HCEC 1CT (cell line): ENCODE measurements around the gene NOVA1.
A peak's percentile ranks its signal among the peaks of the same experiment; 100 is the strongest.

Experiments
- DNase-seq: peaks from one replicate; pipeline ENCODE4 v3.0.0-alpha.2; 2017

The NOVA1 gene

DNA sequence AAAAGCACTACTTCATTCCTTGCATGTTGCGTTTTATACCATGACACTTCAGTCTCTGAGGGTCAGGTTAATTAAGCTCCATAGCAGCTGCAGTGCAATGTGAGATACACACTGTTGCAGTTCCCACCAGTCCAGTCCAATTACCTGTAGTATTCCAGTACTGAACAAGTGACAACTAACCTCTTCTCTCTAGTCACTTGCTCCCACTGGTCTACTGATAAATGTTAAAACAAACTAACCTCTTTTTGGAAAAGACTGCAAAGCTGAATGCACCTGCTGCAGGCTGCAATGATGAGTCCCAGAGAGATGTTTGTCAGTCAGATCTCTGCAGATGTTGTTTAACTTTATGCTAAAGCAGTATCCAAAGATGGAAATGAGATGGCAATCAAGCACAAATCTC, 7.9 kb downstream of the NOVA1 start:
- no peak for DNase-seq

DNA sequence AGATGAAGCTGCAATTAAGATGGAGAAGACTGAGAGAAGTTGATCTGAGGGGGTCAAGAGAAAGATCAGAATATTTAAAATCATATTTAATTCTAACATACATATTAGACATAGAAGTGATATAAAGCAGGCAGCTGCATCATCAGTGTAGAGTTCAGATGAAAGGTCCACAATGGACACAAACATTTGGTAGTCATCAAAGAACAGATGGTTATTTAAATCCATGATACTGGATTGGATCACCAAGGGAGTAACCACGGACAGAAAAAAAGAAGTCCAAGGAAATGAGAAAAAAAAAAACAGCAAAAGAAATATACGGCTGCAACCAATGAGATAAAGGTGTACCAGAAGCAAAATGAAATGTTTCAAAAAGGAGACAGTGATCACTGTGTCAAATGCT, 20.1 kb downstream of the NOVA1 start:
- DNase-seq = no peak

DNA sequence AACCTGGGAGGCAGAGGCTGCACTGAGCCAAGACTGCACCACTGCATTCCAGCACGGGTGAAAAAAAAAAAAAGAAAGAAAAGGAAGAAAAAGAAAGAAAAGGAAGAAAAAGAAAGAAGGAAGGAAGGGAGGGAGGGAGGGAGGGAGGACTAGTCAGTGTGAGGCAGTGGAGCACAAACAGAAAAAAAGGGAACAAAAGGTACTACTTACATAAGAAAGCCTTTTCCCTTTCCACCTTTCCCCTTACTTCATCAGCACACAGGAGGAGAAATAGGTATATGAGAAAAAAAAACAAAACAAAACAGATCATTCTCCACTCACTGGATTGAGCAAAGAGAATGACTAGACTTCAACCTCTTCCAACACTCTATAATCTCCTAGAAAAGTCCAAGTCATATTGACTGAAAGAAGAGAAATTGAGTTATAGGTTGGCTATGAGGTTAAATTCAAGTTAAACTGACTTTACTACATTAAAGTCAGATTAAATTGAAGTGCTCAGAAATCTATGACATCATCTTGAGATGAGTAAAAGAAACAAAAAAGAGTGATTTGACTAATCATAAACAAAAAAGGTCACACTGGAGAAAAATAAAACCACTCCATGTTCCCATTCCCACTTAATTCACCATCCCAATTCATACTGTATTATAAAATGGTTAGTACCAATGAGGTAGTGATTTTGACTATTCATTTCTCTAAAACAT, 43.6 kb downstream of the NOVA1 start:
- DNase-seq = no peak

DNA sequence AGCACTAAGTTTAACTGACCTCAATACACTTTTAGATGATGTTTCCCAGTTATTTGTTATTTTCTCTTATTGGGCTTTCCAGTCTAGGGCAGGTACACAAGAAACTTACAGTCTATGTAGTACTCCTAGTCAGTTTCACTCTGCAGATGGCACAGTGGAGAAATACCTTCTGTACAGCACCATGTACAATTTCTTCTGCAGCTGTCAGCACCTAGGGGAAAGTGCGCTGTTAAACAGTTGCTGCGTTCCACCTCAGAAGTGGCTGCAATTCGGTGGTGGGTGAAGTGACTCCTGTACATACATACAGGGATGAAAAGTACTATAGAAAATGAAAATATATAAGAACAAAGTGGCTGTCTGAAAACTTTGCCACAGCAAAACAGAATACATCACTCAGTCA, 48.3 kb downstream of the NOVA1 start:
- no peak for DNase-seq

DNA sequence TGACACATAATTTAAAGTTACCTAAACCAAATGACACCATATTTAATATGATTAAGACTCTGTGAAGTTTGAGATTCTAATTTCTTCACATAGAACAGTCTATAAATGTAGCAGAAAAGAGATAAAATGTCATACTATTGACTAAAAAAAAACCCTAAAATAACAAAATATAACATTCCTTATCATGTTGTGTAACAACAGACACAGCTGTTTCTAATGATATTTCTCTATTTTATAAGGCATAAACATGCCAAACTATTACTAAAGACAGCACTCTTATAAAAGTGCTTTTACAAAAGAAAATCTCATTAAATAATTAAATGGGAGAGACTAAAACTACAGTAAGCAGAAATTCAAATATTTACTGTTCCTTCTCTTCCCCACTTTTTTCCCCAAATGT, 49.4 kb downstream of the NOVA1 start:
- DNase-seq = no peak

DNA sequence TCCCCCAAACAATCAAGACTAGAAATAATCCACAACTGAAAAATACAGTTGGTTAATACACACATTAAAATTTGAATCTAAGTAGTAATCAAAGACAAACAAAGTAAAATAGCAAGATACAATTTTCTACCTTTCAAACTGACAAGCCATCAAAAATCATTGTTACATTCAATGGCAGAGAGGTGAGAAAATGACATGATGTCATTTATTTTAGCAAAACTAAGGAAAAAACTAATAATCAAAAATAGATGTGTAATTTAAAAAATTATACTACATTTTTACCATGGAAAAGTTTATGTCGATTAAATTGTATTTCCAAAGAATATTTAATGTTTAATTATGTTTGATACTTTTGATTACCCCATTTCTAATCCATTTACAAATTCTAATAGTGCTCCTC, 59.7 kb downstream of the NOVA1 start:
- no peak for DNase-seq

DNA sequence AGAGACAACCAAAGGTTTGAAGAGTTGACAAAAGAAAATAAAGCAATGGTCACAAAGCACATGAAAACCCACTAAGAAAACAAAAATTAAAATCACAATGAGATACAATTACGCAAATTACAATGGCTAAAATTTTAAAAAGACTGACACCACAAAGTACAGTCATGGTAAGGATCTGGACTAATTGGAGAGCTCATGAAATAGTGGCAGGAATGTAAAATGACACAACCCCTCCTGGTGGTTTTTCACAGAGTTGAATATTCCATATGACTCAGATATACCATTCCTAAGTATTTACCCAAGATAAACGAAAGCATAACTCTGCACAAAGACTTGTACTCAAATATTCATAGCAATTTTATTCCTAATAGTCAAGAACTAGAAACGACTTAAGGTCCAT, 65.9 kb downstream of the NOVA1 start:
- DNase-seq = peak; percentile 76

DNA sequence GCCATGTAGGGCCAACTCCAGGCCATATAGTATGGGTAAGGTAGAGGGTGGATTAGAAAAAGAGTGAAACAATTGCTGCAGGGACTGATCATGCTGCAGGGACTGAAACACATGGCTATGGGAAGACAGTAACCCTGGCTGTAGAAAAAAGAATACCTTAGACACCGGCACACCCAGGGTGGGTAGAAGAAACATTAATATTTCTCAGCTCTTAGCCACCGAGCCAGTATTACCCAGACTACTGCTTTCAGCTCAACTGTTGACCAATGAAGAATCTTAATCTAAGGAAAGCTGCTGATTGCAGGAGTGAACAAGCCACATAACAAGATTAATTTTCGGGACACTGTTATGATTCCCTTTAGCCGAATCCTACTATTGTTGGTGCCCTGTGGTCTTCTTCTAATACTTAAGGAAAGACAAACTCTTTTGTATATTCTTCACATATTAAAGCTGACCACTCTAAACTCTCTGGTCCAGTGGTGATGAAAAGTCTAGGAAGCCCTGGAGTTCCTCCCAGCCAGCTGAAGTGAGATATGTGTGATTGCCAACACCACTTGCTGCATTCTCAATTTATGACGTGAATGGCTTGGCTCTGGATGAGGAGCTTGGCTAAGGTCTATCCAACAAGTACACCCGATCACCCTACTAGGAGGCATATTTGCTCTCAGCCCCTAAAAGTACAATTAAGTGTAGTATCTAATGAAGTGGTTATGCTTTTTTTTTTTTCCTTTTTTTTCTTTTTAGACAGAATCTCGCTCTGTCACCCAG, 69.2 kb downstream of the NOVA1 start:
- DNase-seq = no peak

DNA sequence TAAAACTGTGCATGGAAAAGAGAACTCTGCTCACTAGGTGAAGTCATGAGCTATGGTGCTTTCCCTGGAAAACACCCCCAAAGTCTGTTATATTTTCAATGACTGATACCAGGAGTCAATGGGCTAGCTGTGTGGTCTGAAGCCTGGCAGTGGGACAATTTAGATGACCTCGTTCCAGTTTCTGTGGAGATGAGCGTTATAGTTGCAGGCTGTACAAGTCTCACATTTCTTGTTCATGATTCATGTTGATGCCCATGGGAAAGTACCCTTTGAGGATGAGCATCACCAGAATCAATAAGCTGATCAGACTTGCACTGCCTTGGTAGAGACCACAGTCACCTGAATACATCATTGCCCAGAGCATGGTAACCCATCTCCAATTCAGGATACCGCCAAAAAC, 70.7 kb downstream of the NOVA1 start:
- DNase-seq = no peak

DNA sequence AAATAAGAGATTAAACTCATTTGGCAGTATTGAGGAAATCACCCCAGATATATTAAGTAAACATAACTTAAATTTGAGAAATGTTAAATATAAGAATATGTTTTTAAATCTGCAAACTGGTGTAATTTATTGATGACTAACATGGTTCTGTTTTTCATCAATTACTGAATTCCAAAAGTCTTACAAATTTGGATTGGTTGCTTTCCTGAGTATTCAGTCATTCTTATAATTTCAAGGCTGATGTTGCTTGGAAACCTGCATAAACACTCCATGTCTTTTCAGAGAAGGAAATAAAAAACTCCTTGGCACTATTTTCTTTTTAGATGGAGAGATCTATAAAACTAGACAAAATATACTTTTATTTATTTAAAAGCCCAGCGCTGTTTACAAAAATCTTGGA, 71.7 kb downstream of the NOVA1 start:
- DNase-seq = no peak

DNA sequence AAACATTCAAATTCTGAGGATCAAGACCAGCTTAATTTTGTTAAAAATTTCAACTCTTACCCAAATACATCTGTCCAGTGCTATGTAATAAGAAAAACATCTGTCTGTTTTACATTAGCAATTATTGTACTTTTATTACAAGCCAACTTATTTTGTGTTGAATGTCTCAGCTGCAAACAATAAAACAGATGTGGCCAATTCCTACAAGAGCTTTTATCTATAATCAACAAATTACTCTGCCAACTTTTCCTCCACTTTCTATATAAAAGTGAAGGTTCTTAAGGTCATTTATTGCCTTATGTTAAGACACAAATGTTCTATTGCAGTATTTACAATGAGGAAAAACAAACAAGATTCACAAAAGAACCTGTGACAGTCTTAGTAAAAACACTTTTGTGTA, 72.7 kb downstream of the NOVA1 start:
- no peak for DNase-seq

DNA sequence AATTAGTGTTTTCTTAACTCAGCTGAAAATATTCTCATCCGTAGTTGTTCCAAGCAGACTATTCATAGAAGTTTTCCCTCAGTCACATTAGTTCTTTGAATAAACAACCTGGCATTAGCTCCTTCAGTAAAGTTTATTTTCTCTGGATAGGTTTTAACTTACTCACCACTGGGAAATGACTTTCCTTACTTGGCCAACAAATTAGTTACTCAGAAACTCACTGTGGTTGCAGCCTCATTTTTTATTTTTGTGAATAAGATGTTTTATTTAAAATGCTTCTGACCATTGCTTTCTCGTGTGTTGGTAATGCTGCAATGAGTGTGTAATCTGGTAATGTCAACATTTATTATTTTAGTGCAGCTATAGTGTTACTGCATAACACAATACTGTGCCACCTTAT, 74.9 kb downstream of the NOVA1 start:
- peak; percentile 77 for DNase-seq

DNA sequence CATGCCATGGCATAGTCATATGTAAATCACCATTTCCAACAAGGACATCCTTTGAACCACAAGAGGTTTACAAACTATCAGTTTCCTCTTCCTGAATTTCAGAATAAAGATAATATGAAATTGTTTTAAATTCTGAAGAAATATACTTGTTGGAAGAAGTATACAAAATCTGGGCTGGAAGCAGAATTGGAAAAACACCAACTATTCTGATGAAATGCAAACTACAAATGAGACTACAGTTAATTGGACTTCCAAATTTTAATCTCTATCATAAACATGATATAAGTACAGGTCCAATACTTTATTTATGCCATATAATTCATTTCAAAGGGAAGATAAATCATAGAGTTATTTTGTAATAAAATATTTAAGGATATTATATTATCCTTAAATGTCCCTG, 80.1 kb downstream of the NOVA1 start:
- no peak for DNase-seq

DNA sequence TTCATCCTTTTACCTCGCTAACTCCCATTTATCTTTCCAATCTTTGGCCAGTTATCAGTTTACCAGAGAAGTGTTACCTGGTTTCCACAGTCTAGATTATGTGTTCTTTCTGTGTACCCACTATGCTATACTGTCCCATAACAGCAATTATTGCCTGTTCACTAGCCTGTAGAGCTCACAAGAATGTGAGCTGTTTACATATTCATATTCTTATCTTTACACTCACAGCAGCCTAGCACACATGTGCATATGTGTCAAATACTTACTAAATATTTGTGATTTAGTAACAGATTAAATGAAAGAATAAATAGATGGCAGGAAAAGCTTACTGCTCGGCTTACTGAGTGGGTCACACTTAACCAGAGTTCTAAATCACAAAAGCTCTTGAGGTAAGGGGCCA, 97.8 kb downstream of the NOVA1 start:
- DNase-seq = no peak

DNA sequence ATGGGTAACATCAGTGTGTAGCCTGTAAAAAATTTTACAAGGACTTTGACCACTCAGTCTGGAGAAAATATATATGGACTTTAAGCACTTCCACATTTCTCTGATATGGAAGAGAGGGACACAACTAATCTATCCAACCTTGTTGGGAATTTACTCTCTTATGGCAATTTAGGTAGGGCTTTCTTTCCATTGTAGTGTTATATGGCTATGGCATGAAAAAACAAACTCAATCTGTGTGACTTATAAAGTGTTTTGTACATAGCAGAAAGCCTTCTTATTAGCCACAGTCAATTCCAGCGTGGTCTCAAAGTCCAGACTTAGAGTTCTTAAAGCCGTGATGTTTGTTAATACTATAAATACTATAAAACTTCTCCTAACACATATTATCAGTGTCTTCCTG, 98.3 kb downstream of the NOVA1 start:
- DNase-seq = no peak

DNA sequence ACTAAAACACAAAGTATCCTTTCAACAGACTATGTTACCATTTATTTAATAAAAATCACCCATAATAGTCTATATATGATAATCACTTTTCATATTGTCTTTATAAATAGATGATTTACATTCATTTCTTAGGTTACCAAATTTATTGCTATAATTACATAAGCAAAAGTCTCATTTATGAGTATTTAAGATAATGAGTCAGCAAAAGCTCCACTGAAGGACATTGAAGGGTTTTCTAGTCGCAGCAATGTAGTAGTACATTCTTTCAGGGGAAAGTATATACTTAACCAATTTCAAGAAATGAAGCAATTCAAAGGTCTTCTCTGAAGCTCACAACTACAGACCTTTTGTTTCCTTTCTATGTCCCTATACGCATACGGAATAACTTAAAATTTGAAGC, 110.9 kb downstream of the NOVA1 start:
- DNase-seq = no peak

DNA sequence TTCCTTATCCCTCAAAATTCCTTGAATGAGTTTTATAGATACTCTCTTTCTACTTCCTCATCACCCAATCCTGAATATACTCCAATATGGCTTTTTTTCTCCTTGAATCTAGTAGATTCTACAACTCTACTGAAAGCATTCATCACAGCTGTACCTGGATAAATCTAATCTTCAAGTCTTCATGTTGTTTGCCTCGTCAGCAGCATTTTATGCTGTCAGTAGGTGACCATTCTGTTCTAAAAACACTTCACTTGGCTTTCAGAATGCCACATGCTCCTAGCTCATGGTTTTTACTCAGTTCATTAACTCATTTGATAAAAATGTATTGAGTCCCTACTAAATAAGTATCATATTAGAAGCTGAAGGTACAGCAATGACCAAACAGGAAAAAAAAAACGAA, 113.3 kb downstream of the NOVA1 start:
- no peak for DNase-seq

DNA sequence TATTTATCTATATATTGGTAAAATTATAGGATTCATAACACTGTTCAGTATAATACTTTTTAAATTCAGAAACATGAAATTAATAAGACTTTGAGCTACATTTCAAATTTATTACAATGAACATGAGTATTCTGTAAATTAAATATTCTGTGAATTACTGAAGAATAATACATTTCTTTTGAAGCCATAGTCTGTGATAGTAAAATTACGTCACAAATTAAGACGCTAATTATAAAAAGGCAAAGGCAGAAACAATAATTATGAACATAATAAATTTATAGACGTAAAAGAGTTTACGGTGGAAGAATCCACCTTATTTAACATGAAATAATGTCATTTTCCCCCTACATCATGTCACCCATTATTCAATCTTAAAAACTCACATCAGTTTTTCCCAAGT, 118.9 kb downstream of the NOVA1 start:
- no peak for DNase-seq

DNA sequence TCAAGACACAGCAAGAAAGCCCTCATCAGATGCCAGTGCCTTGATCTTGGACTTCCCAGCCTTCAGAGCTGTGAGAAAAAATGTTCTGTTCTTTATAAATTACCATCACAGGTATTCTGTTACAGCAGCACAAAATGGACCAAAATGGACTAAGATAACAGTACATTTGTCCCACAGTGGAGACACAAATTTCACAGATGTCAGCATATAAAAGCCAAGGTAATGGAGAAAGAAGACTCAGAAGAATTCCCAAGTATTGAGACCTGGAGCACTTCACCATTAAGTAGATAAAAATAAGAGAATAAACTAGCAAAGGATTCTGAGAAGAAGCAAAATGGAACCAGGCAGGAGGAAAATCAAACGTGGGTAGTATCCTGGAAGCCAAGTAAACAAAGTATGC, 131.0 kb downstream of the NOVA1 start:
- DNase-seq = no peak

DNA sequence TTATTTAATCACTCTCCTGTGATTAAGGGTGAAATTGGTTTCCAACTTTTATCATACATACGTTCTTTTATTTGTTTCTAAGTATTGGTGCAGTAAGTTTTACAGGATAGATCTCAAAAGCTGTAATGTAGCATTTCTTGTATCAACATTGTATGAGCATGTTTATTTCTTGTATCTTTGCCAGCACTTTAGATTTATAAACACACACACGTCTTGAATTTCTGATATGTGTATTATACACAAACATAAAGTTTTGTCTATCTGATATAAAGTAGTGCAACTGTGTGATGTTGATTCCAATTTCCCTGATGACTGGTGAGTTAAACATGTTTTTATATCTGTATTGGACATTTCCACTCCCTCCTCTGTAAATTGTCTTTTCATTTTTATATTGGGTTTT, 134.7 kb downstream of the NOVA1 start:
- DNase-seq = no peak

DNA sequence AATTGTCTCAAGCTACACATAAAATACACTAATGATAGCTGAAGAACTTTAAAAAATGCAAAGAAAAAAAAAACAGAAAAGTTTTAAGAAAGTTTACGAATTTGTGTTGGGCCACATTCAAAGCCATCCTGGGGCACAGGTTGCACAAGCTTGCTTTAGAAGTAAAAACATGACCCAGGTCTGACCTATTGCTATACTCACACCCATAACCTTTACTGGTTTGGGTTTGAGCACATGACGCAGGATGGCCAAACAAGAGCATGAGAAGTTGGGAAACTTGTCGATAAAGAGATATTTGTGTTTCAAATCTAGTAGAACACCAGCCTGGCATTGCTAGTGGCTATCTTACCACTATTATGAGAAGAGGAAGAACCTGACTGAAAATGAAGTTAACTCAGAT, 143.7 kb downstream of the NOVA1 start:
- DNase-seq = no peak

DNA sequence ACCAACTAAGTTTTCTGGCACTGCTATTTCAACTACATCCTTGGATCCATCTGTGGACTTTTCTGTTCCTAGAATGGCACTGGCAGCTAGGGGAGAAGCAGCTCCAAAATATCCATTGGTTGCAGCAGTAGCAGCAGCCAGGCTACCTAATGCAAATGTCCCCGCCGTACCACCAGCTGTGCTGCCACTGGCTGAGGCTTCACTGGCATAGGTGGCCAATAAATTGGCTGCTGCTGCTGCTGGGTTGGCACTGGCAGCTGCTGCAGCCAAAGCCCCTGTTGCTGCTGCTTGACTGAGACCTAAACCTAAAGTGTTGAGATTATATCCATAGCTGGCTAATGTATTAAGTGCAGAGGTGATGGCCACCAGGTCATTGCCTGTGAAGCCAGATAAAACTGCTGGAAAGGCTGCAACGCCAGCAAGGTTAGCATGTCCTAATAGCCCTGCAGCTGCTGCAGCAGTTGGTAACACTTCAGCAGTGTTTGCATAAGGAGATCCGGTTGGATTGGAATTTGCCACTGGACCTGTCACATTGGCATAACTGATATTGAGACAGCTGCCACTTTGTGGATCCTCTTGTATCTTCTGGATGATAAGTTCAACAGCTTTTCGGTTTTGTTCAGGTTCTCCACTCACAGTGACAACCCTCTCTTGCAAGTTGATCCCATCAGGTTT, 149.5 kb downstream of the NOVA1 start:
- no peak for DNase-seq

DNA sequence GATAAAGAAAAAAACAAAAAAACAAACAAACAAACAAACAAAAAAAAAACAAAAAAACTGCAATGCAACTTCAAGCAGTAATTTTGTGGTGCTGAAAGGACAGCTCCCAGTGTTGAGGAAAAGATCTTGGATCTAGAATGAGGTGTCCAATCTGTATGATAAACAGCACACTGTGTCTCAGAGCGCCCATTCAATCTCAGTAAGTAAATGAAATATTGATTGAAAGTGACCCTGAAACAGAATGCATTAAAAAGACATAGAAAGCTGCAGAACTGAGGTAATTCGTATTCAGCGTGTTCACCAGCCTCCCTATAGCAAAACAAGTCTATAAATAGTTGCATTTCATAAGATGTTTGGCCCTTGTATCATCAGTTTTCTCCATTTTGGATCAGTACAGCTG, 153.0 kb downstream of the NOVA1 start:
- no peak for DNase-seq

DNA sequence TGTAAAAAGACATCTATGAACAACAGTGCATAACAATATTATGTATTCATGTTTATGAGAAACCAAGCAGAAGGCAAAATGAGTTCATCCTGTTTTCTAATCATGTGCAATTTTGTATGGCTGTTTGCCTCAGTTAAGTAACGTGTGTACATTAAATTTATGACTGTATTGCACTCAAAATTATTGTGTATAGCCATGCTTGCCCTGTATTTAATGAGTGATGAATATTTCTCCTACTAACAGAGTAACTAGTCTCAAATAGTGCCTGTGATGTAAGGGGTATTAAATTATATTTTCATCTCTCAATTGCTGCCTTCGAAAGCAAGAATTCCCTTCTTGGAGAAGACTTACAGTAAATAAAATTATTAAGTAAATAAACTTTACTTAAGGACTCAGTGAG, 154.2 kb downstream of the NOVA1 start:
- DNase-seq = no peak
